GM23248 (cell line): ENCODE data around the gene SH3RF2.

ENCODE experiments used
- EZH2 ChIP-seq: fragments of 200-600 bp; sonication (generic); IDR thresholded peaks from 2 replicates; pipeline ENCODE4 v1.6.1; 2018; ENCODE audit warnings: antibody characterized with exemption, mild to moderate bottlenecking; ENCODE audit not compliant: insufficient read depth, poor library complexity, severe bottlenecking
- EZH2phosphoT487 ChIP-seq: fragments of 200-600 bp; sonication (generic); IDR thresholded peaks from 2 replicates; pipeline ENCODE4 v1.6.1; 2018; ENCODE audit warnings: antibody characterized with exemption, moderate library complexity, mild to moderate bottlenecking, low read depth; ENCODE audit not compliant: insufficient read depth

GRCh38 chr5:145979270-145980223 lies 43.2 kb downstream of the SH3RF2 start:
- TF ChIP-seq EZH2 (no peak), EZH2phosphoT487 (no peak)
